ENCODE data around the gene RAB43.

GRCh38 chr3:129084501-129084900 is 37.1 kb downstream of the RAB43 start:
- TF ChIP-seq CTCF (conservative IDR thresholded peaks at IDR 0.05; ENCODE audit: low read length) (no peak), EZH2phosphoT487 (IDR thresholded peaks at IDR 0.05; ENCODE audit: borderline replicate concordance) (no peak)

All from Loucy (cell line).